Neural crest cell (in vitro differentiated cells): ENCODE results near the gene FILIP1L. TPM values are rescaled to one million over a fixed set of nuclear protein-coding genes. Genes with fewer than 3 reads are reported as not detected.

ENCODE experiments used
- DNase-seq: peaks from one replicate; pipeline ENCODE4 v3.0.0; 2021; ENCODE audit warnings: low read depth, mixed read lengths, low spot score
- H3K27ac Mint-ChIP-seq: one replicate; pipeline ENCODE4 v1.8.0; 2021; ENCODE audit warnings: mild to moderate bottlenecking, mixed read lengths; ENCODE audit not compliant: unreplicated experiment
- H3K27me3 Mint-ChIP-seq: 2 replicates; pipeline ENCODE4 v1.8.0; 2021; ENCODE audit warnings: low read depth, mild to moderate bottlenecking, mixed read lengths
- H3K36me3 Mint-ChIP-seq: 2 replicates; pipeline ENCODE4 v1.8.0; 2021; ENCODE audit warnings: low read depth, mild to moderate bottlenecking, mixed read lengths
- H3K4me1 Mint-ChIP-seq: 2 replicates; pipeline ENCODE4 v1.8.0; 2021; ENCODE audit warnings: mixed read lengths
- H3K4me3 Mint-ChIP-seq: one replicate; pipeline ENCODE4 v1.8.0; 2021; ENCODE audit warnings: mild to moderate bottlenecking, mixed read lengths
- H3K9me3 Mint-ChIP-seq: 2 replicates; pipeline ENCODE4 v1.8.0; 2021; ENCODE audit warnings: mixed read lengths
- CTCF ChIP-seq: fragments of 200-600 bp; sonication (generic); conservative IDR thresholded peaks from 2 replicates; pipeline ENCODE4 v1.5.0; 2021; ENCODE audit warnings: antibody characterized with exemption, mild to moderate bottlenecking
- total RNA-seq: library from RNA; stranded (reverse); gene quantifications from 2 replicates; pipeline ENCODE4 v1.2.1, GENCODE V29; 2021

FILIP1L gene
- total RNA-seq, 1 donor from 2014 or later = 9.8 TPM

GRCh38 chr3:99921986-99922385 is 192.3 kb downstream of the FILIP1L start:
- Mint-ChIP-seq H3K9me3 (peaks cover 8% of the 10 kb centered on the region), H3K36me3 (peaks cover 6% of the 10 kb centered on the region), H3K4me1 (peaks cover 20% of the 10 kb centered on the region), H3K27ac (peak overlapping the region; percentile 10), H3K4me3 (no peak overlapping the region), H3K27me3 (no peaks in the 10 kb centered on the region)
- no peak for TF ChIP-seq CTCF
- DNase-seq = no peak

GRCh38 chr3:99921377-99921695 is 193.0 kb downstream of the FILIP1L start:
- H3K36me3 Mint-ChIP-seq = peaks cover 6% of the 10 kb centered on the region
- H3K9me3 Mint-ChIP-seq = peaks cover 8% of the 10 kb centered on the region
- no peaks in the 10 kb centered on the region for H3K27me3 Mint-ChIP-seq
- TF ChIP-seq CTCF = no peak
- no peak overlapping the region for H3K27ac Mint-ChIP-seq
- H3K4me3 Mint-ChIP-seq = no peak overlapping the region
- no peak for DNase-seq
- peaks cover 20% of the 10 kb centered on the region for H3K4me1 Mint-ChIP-seq

- no peaks in the 10 kb centered on the region for H3K27me3 Mint-ChIP-seq
- H3K4me1 Mint-ChIP-seq = peaks cover 20% of the 10 kb centered on the region
- no peak for TF ChIP-seq CTCF
- H3K4me3 Mint-ChIP-seq = no peak overlapping the region
- H3K27ac Mint-ChIP-seq = no peak overlapping the region
- no peak for DNase-seq
- H3K9me3 Mint-ChIP-seq = peaks cover 8% of the 10 kb centered on the region
- H3K36me3 Mint-ChIP-seq = peaks cover 6% of the 10 kb centered on the region
Measured at GRCh38 chr3:99920481-99921376, 193.6 kb downstream of the FILIP1L start.

- H3K4me3 Mint-ChIP-seq = no peak overlapping the region
- no peak for TF ChIP-seq CTCF
- no peak for DNase-seq
- peaks cover 20% of the 10 kb centered on the region for H3K4me1 Mint-ChIP-seq
- peaks cover 4% of the 10 kb centered on the region for H3K36me3 Mint-ChIP-seq
- H3K27me3 Mint-ChIP-seq = no peaks in the 10 kb centered on the region
- H3K27ac Mint-ChIP-seq = no peak overlapping the region
- H3K9me3 Mint-ChIP-seq = peaks cover 8% of the 10 kb centered on the region
Measured at GRCh38 chr3:99919694-99920093, 194.6 kb downstream of the FILIP1L start.

GRCh38 chr3:99918715-99919114 is 195.6 kb downstream of the FILIP1L start:
- Mint-ChIP-seq H3K36me3 (peaks cover 4% of the 10 kb centered on the region), H3K4me3 (no peak overlapping the region), H3K27ac (no peak overlapping the region), H3K27me3 (no peaks in the 10 kb centered on the region), H3K9me3 (peaks cover 6% of the 10 kb centered on the region), H3K4me1 (peaks cover 20% of the 10 kb centered on the region)
- DNase-seq = no peak
- TF ChIP-seq CTCF = no peak
